Measurements from ENCODE around the gene WDR55. TPM values are rescaled to one million over a fixed set of nuclear protein-coding genes. Genes with fewer than 3 reads are reported as not detected.

The WDR55 gene
- total RNA-seq, 2 donors from 2014 or later = 24.6 to 26.1 TPM

DNA sequence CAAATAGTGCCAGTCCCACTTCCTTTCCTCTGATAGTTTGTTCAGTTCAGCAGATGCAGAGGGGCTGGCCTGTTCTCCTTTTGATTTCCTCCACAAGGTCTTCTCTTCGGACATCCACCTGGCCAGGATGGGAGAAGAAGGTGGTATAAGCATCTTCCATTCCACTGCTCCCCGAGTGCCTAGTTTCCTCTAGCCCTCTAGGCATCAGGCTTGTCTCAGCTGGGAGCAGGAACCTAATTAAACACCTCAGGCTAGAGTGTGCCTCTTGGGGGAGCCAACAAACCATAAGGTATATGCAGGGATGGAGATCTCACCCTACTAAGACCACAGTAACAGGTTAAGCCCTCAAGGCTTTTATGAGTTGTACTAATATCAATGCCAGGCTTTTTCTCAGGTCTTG lies 9.5 kb downstream of the WDR55 start:
- TF ChIP-seq CTCF (IDR thresholded peaks at IDR 0.05) = no peak

DNA sequence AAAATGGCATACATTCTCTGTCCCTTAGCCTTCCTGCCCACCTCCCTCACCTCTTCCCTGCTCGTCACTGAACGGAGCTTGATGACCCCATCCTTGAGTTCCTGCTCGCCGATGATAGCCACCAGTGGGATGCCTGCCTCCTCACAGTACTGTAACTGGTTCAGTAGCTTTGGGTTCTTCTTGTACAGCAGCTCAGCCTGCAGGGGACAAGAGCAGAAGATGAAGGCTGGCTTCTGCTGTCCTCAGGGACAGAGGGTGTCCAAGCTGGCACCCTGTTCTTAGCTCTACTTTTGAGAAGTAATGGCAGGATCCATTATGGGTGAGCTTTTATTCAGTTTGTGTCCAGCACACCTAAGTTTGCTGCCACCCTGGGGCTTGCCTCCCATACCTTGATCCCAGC lies 9.9 kb downstream of the WDR55 start:
- no peak for ATAC-seq (ENCODE audit: insufficient number of reproducible peaks, low FRiP score, low read depth)
- Histone ChIP-seq H3K27me3 (replicated peaks; ENCODE audit: insufficient read depth) (no peaks in the 10 kb centered on the region), H3K4me3 (no peak overlapping the region), H3K9me3 (no peaks in the 10 kb centered on the region), H3K27ac (no peak overlapping the region), H3K4me1 (ENCODE audit: control insufficient read depth in 1 of 2, low read depth in 2 of 2) (no peaks in the 10 kb centered on the region), H3K36me3 (peaks cover 53% of the 10 kb centered on the region)
- DNase-seq (ENCODE audit: low spot score) = no peak
- TF ChIP-seq CTCF (IDR thresholded peaks at IDR 0.05) = no peak

More for the DNA sequence above, 9.5 kb downstream of the WDR55 start:
- Histone ChIP-seq H3K27me3 (replicated peaks; ENCODE audit: insufficient read depth) (no peaks in the 10 kb centered on the region), H3K4me1 (ENCODE audit: control insufficient read depth in 1 of 2, low read depth in 2 of 2) (no peaks in the 10 kb centered on the region), H3K4me3 (no peak overlapping the region), H3K27ac (no peak overlapping the region), H3K9me3 (no peaks in the 10 kb centered on the region), H3K36me3 (peaks cover 53% of the 10 kb centered on the region)
- DNase-seq (ENCODE audit: low spot score) (no peak), ATAC-seq (ENCODE audit: insufficient number of reproducible peaks, low FRiP score, low read depth) (no peak)

DNA sequence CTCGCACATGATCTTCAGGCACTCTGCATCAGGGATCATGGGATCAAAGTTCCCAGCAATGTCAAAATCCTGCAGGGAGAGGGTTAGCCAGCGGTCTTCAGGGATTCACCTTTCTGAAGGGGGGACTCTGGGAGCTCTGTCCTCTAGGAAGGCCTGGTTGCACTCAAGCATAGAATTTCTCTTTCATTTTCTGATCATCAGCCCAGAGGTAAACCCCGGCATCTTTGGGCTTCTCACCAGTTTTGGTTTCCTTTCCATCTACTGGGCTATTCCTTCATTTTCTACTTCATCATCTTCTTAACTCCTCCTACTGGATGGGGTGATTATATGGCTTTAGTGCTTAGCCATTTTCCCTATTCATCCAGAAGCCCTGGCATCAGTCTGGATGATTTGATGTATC lies 13.2 kb downstream of the WDR55 start:
- Histone ChIP-seq H3K36me3 (peaks cover 64% of the 10 kb centered on the region), H3K4me3 (no peak overlapping the region), H3K27ac (no peak overlapping the region), H3K9me3 (no peaks in the 10 kb centered on the region), H3K27me3 (replicated peaks; ENCODE audit: insufficient read depth) (no peaks in the 10 kb centered on the region), H3K4me1 (ENCODE audit: control insufficient read depth in 1 of 2, low read depth in 2 of 2) (no peaks in the 10 kb centered on the region)
- no peak for TF ChIP-seq CTCF (IDR thresholded peaks at IDR 0.05)
- ATAC-seq (ENCODE audit: insufficient number of reproducible peaks, low FRiP score, low read depth) (no peak), DNase-seq (ENCODE audit: low spot score) (no peak)

DNA sequence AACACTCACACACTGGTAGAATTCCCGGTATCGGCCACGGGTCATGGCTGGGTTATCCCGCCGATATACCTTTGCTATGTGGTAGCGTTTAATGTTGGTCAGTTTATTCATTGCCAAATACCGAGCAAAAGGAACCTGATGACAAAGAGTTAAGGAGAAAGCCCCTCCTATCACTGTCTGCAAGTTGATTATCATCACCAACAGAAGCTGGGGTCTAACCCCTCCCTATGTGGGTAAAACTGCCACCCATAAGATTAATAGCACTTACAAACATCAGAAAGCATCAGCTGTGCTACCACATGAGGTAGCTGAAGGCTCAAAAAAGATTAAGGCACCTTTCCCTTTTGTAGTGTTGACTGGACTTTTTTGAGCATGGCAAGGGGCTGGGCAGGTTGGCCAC lies 14.3 kb downstream of the WDR55 start:
- TF ChIP-seq CTCF (IDR thresholded peaks at IDR 0.05) = no peak
- H3K9me3 ChIP-seq = no peaks in the 10 kb centered on the region
- no peaks in the 10 kb centered on the region for H3K4me1 ChIP-seq (ENCODE audit: control insufficient read depth in 1 of 2, low read depth in 2 of 2)
- H3K36me3 ChIP-seq = peaks cover 65% of the 10 kb centered on the region
- H3K27me3 ChIP-seq (replicated peaks; ENCODE audit: insufficient read depth) = no peaks in the 10 kb centered on the region
- ATAC-seq (ENCODE audit: insufficient number of reproducible peaks, low FRiP score, low read depth) (no peak), DNase-seq (ENCODE audit: low spot score) (no peak)
- no peak overlapping the region for H3K27ac ChIP-seq
- H3K4me3 ChIP-seq = no peak overlapping the region

GRCh38 chr5:140690376-140690932 lies 25.8 kb downstream of the WDR55 start:
- Histone ChIP-seq H3K27ac (peak overlapping the region; percentile 71 to 81), H3K4me3 (peak overlapping the region; percentile 85), H3K9me3 (no peaks in the 10 kb centered on the region), H3K27me3 (replicated peaks; ENCODE audit: insufficient read depth) (no peaks in the 10 kb centered on the region), H3K36me3 (peaks cover 24% of the 10 kb centered on the region), H3K4me1 (ENCODE audit: control insufficient read depth in 1 of 2, low read depth in 2 of 2) (peaks cover 12 to 30% of the 10 kb centered on the region in 2 donors)
- DNase-seq (ENCODE audit: low spot score) (no peak), ATAC-seq (ENCODE audit: insufficient number of reproducible peaks, low FRiP score, low read depth) (no peak)
- no peak for TF ChIP-seq CTCF (IDR thresholded peaks at IDR 0.05)
